ENCODE data around the gene CTSK.
"Not testable (repeated sequence)": the region's sequence is repeated elsewhere in the genome, so short reads cannot be mapped to it uniquely, and the experiment has no call there.

CTSK gene

GRCh38 chr1:150805899-150806298 is 2.2 kb downstream of the CTSK start:
- DNase-seq (ENCODE audit: low read depth) = no peak

GRCh38 chr1:150804671-150805070 is 3.4 kb downstream of the CTSK start:
- DNase-seq (ENCODE audit: low read depth) = no peak

- no peak for DNase-seq (ENCODE audit: low read depth)
Measured at GRCh38 chr1:150799089-150799488, 9.0 kb downstream of the CTSK start.

GRCh38 chr1:150798525-150798924 is 9.5 kb downstream of the CTSK start:
- DNase-seq (ENCODE audit: low read depth) = no peak

GRCh38 chr1:150796374-150796773 is 11.7 kb downstream of the CTSK start:
- no peak for DNase-seq (ENCODE audit: low read depth)

- DNase-seq (ENCODE audit: low read depth) = not testable (repeated sequence)
Measured at GRCh38 chr1:150793778-150794177, 14.3 kb downstream of the CTSK start.

GRCh38 chr1:150793221-150793620 is 14.8 kb downstream of the CTSK start:
- DNase-seq (ENCODE audit: low read depth) = no peak

GRCh38 chr1:150791585-150791984 is 16.5 kb downstream of the CTSK start:
- no peak for DNase-seq (ENCODE audit: low read depth)

GRCh38 chr1:150789396-150789795 is 18.7 kb downstream of the CTSK start:
- DNase-seq (ENCODE audit: low read depth) = no peak

GRCh38 chr1:150788946-150789345 is 19.1 kb downstream of the CTSK start:
- DNase-seq (ENCODE audit: low read depth) = no peak

- no peak for DNase-seq (ENCODE audit: low read depth)
Measured at GRCh38 chr1:150787455-150787854, 20.6 kb downstream of the CTSK start.

- DNase-seq (ENCODE audit: low read depth) = no peak
Measured at GRCh38 chr1:150780510-150780909, 27.6 kb downstream of the CTSK start.

GRCh38 chr1:150778409-150778808 is 29.7 kb downstream of the CTSK start:
- DNase-seq (ENCODE audit: low read depth) = no peak

- DNase-seq (ENCODE audit: low read depth) = no peak
Measured at GRCh38 chr1:150777544-150777943, 30.5 kb downstream of the CTSK start.

GRCh38 chr1:150775931-150776505 is 32.0 kb downstream of the CTSK start:
- not testable (repeated sequence) for DNase-seq (ENCODE audit: low read depth)

GRCh38 chr1:150775276-150775675 is 32.8 kb downstream of the CTSK start:
- DNase-seq (ENCODE audit: low read depth) = no peak

- DNase-seq (ENCODE audit: low read depth) = no peak
Measured at GRCh38 chr1:150772326-150772725, 35.7 kb downstream of the CTSK start.

GRCh38 chr1:150767704-150768103 is 40.4 kb downstream of the CTSK start:
- not testable (repeated sequence) for DNase-seq (ENCODE audit: low read depth)

GRCh38 chr1:150765977-150766301 is 42.1 kb downstream of the CTSK start:
- not testable (repeated sequence) for DNase-seq (ENCODE audit: low read depth)

- no peak for DNase-seq (ENCODE audit: low read depth)
Measured at GRCh38 chr1:150765296-150765976, 42.6 kb downstream of the CTSK start, which contains the start of gene CTSS. Gene CTSS, minus strand, starts transcription at chr1:150765778. Its CDS starts 1,015 bp downstream, at chr1:150764763.

- DNase-seq (ENCODE audit: low read depth) = no peak
Measured at GRCh38 chr1:150764617-150765101, 43.4 kb downstream of the CTSK start.

GRCh38 chr1:150763018-150763417 is 45.0 kb downstream of the CTSK start:
- no peak for DNase-seq (ENCODE audit: low read depth)

GRCh38 chr1:150762552-150762951 is 45.5 kb downstream of the CTSK start:
- no peak for DNase-seq (ENCODE audit: low read depth)

GRCh38 chr1:150761801-150762200 is 46.3 kb downstream of the CTSK start:
- no peak for DNase-seq (ENCODE audit: low read depth)

Measured in T follicular helper cell (primary cell).